Neural cell (in vitro differentiated cells): Measurements from ENCODE around the gene RABGAP1L.

ENCODE experiments used
- CTCF ChIP-seq: fragments of 450-650 bp; IDR thresholded peaks from 2 replicates; pipeline ENCODE4 v1.5.1; 2014; ENCODE audit warnings: antibody characterized with exemption, mild to moderate bottlenecking, moderate library complexity; ENCODE audit not compliant: poor library complexity, severe bottlenecking
- POLR2AphosphoS5 ChIP-seq: IDR thresholded peaks from 2 replicates; pipeline ENCODE4 v1.6.1; 2012
- RAD21 ChIP-seq: fragments of 450-650 bp; conservative IDR thresholded peaks from 2 replicates; pipeline ENCODE4 v1.6.1; 2014; ENCODE audit warnings: antibody characterized with exemption, mild to moderate bottlenecking, moderate library complexity

- TF ChIP-seq CTCF (no peak), RAD21 (no peak), POLR2AphosphoS5 (no peak)
Measured at GRCh38 chr1:174171073-174171472, 11.8 kb downstream of the RABGAP1L start.
